Right lobe of liver (tissue), 6 donors: ENCODE results near the gene LELP1. TPM values are rescaled to one million over a fixed set of nuclear protein-coding genes. Genes with fewer than 3 reads are reported as not detected.

Experiments used
- ATAC-seq, 4 donors: fragments of 200-7000 bp; cut with Tn5 transposase; one replicate each; pipeline ENCODE4 v1.9.1; 2020; ENCODE audit warnings: mild to moderate bottlenecking in 4 of 4, moderate library complexity in 4 of 4
- DNase-seq, 3 donors: peaks; one replicate each; pipeline ENCODE4 v3.0.0-alpha.2; 2020
- H3K27ac ChIP-seq, 3 donors: fragments of 200-600 bp; one replicate each; pipeline ENCODE4 v1.8.0; 2022
- H3K27me3 ChIP-seq, 2 donors: fragments of 200-600 bp; one replicate each; pipeline ENCODE4 v1.8.0; 2022
- H3K36me3 ChIP-seq, 4 donors: fragments of 200-600 bp; sonication (generic) in 1 of 4; one replicate each; pipeline versions ENCODE4 v1.5.1 to v1.8.0; 2017 to 2022; ENCODE audit warnings: control low read depth in 1 of 4
- H3K4me1 ChIP-seq, 4 donors: fragments of 200-600 bp; sonication (generic) in 1 of 4; one replicate each; pipeline versions ENCODE4 v1.5.1 to v1.8.0; 2017 to 2022; ENCODE audit warnings: control low read depth in 1 of 4
- H3K4me3 ChIP-seq, 3 donors: fragments of 200-600 bp; one replicate each; pipeline ENCODE4 v1.8.0; 2022
- H3K9me3 ChIP-seq, 4 donors: fragments of 200-600 bp; sonication (generic) in 1 of 4; one replicate each; pipeline versions ENCODE4 v1.5.1 to v1.8.0; 2017 to 2022; ENCODE audit warnings: control low read depth in 1 of 4
- POLR2A ChIP-seq: fragments of 450-650 bp; IDR thresholded peaks from one replicate; pipeline ENCODE4 v1.6.1; 2017; ENCODE audit warnings: antibody characterized with exemption, mild to moderate bottlenecking
- WGBS: methylation state at CpG from one replicate; pipeline ENCODE4 v1.1.6; 2018; ENCODE audit warnings: low coverage, low lambda C conversion rate; ENCODE audit not compliant: insufficient coverage; ENCODE audit errors: missing lambda C conversion rate; 5-methylcytosine and 5-hydroxymethylcytosine counted together
- intact Hi-C, 2 donors: fragments of 100-400 bp; cut with DNase I; formaldehyde crosslinking; loops; one replicate each; pipeline versions ENCODE4 v1.11.2 to v1.14.1; 2022
- total RNA-seq, 6 experiments: library from RNA; depleted of rRNA in 2 of 6; stranded (reverse); fragments of >200 nt in 2 of 6; fragmentation: NEBNext Ultra II Directional in 3 of 6; extraction: Animal tissue kit (Norgen Biotek cat#: 25700) in 3 of 6; gene quantifications; one replicate each; pipeline versions ENCODE4 v1.1.0 to v1.2.4, GENCODE V29; 2016 to 2023
- TF ChIP-seq, protein P1 (sequence below), 4 donors: fragments of 200-600 bp in 3 of 4; fragments of 450-650 bp in 1 of 4; IDR thresholded peaks; one replicate each; pipeline versions ENCODE4 v1.5.1 to v1.8.0; 2016 to 2022; ENCODE audit warnings: antibody characterized with exemption in 4 of 4, mild to moderate bottlenecking in 2 of 4
- donor health status: DM: no; HTN: yes; CAD: no.
- donor health status: DM: no; HTN: no; CAD: no.
- donor health status: DM: no; HTN: no; CAD: no.
- donor health status: DM: no; HTN: yes; CAD: no.
- donor health status: DM: no; HTN: yes; CAD: no.

LELP1 gene
- total RNA-seq, 6 experiments from 2014 or later: not detected

DNA sequence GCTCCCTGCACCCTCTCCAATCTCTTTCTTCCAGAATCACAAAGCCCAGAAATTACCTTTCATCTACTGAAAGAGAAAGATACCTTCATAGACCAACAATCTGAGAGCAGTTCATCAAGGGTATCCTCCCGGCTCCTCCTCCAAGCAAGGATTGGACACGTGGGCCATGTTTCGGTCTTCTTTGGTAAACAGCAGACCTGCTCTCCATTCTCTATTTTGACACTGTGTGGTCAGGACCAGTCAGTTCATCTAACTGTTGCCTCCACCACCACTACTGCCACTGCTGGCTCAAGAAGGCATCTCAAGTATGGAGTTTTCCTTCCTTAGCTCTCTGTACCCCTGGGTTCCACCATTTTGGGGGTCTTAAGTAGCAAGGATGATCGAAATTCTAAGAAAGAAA, 8.0 kb upstream of the LELP1 start:
- 53% methylated on average over 4 of the region's 4 CpGs for WGBS
- Histone ChIP-seq H3K27me3 (no peaks in the 10 kb centered on the region), H3K9me3 (no peaks in the 10 kb centered on the region), H3K4me3 (no peak overlapping the region), H3K36me3 (no peaks in the 10 kb centered on the region), H3K27ac (no peak overlapping the region), H3K4me1 (no peaks in the 10 kb centered on the region)
- DNase-seq: no peak
- intact Hi-C loops: no loop called here
- ATAC-seq: no peak
- TF ChIP-seq, protein P1, sequence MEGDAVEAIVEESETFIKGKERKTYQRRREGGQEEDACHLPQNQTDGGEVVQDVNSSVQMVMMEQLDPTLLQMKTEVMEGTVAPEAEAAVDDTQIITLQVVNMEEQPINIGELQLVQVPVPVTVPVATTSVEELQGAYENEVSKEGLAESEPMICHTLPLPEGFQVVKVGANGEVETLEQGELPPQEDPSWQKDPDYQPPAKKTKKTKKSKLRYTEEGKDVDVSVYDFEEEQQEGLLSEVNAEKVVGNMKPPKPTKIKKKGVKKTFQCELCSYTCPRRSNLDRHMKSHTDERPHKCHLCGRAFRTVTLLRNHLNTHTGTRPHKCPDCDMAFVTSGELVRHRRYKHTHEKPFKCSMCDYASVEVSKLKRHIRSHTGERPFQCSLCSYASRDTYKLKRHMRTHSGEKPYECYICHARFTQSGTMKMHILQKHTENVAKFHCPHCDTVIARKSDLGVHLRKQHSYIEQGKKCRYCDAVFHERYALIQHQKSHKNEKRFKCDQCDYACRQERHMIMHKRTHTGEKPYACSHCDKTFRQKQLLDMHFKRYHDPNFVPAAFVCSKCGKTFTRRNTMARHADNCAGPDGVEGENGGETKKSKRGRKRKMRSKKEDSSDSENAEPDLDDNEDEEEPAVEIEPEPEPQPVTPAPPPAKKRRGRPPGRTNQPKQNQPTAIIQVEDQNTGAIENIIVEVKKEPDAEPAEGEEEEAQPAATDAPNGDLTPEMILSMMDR (IDR thresholded peaks at IDR 0.05): no peak
- no peak for TF ChIP-seq POLR2A

DNA sequence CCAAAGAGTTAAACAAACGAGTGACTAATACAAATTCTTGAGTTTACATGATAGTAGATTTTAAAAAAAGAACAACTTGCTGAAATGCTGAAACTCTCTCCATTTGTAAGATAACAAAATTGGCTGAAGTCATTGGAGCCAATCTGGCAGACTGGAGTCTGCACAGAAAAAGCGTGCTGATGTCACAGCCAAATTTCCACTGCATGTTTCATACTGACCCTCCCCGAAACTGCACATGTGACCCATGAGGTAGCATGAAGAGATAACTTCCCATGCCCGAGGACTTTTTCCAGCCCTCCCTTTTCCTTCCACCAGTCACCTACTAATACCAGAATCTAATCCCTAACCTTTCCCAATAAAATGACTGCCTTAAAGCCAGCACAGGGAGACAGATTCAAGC, 1.2 kb upstream of the LELP1 start:
- H3K36me3 ChIP-seq: no peaks in the 10 kb centered on the region
- no peaks in the 10 kb centered on the region for H3K4me1 ChIP-seq
- no peaks in the 10 kb centered on the region for H3K9me3 ChIP-seq
- WGBS: 48% methylated on average over 4 of the region's 4 CpGs
- ATAC-seq (no peak), DNase-seq (no peak)
- H3K27ac ChIP-seq: no peak overlapping the region
- no peaks in the 10 kb centered on the region for H3K27me3 ChIP-seq
- intact Hi-C loops: no loop called here
- TF ChIP-seq POLR2A: no peak
- TF ChIP-seq, protein P1 (IDR thresholded peaks at IDR 0.05): no peak
- no peak overlapping the region for H3K4me3 ChIP-seq

DNA sequence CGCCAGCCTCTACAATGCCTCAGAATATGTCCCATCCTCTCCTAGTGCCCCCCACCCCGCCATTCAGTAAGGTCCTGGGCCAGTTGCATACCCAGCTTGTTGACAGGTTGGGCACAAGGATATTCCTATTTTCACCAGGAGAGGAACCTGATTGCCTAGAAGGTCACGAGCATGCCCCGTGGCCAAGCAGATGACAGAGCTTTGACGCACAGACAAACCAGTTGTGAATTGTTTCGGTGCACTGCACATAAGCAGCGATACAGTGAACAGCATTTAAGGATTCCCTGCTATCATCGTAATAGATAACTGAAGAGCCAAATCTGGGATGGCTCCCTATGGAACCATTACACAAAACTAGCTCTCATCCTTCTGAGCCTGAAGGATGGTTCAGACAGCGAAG, 3.4 kb downstream of the LELP1 start:
- WGBS: 54% methylated on average over 7 of the region's 9 CpGs
- intact Hi-C loops: no loop called here
- Histone ChIP-seq H3K36me3 (no peaks in the 10 kb centered on the region), H3K27me3 (no peaks in the 10 kb centered on the region), H3K4me1 (no peaks in the 10 kb centered on the region), H3K4me3 (no peak overlapping the region), H3K27ac (no peak overlapping the region), H3K9me3 (no peaks in the 10 kb centered on the region)
- DNase-seq: no peak
- TF ChIP-seq, protein P1 (IDR thresholded peaks at IDR 0.05): no peak
- TF ChIP-seq POLR2A: no peak
- no peak for ATAC-seq

DNA sequence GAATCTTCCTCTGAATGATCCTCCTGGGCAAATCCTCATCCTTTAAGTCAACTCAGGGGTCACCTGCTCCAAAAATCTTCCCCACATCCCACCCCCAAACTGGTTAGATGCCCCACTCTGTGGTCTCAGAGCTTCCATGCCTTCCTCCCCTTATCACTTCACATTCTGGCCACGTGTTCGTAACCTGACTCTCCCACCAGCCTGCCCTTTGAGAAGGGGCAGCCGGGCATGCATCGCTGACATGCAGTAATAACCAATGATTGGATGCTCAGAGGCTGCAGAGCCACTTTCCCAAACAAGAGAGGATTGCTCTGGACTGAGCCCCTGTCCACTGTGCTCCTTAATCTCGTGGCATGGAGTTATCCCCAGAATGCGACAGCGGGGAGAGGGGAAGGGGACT, 7.0 kb downstream of the LELP1 start:
- Histone ChIP-seq H3K27me3 (no peaks in the 10 kb centered on the region), H3K27ac (no peak overlapping the region), H3K4me3 (no peak overlapping the region), H3K9me3 (no peaks in the 10 kb centered on the region), H3K36me3 (no peaks in the 10 kb centered on the region), H3K4me1 (no peaks in the 10 kb centered on the region)
- no peak for DNase-seq
- ATAC-seq: no peak
- intact Hi-C loops: no loop called here
- 33% methylated on average over 6 of the region's 7 CpGs for WGBS
- TF ChIP-seq POLR2A: no peak
- TF ChIP-seq, protein P1 (IDR thresholded peaks at IDR 0.05): no peak

DNA sequence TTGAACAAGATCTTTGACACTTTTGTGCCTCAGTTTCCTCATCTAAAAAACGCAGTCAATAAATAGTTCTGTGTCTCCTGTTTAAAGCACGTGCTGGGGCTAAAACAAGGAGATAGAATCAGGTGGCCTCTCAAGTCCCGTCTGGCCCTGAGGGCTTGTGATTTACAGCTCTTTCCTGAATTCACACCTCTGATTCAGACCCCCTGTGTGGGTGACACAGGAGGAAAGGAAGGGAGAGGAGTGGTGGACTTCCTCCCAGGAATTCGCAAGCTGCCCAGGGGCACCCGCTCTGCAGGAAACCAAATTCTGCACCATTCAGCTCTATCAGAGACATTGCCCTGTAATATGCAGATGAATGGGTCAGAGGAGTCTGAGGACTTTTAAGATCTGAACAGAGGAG, 9.0 kb downstream of the LELP1 start:
- H3K4me3 ChIP-seq: no peak overlapping the region
- intact Hi-C loops: no loop called here
- no peaks in the 10 kb centered on the region for H3K9me3 ChIP-seq
- DNase-seq (no peak), ATAC-seq (no peak)
- no peak overlapping the region for H3K27ac ChIP-seq
- no peaks in the 10 kb centered on the region for H3K27me3 ChIP-seq
- 28% methylated on average over 3 of the region's 5 CpGs for WGBS
- no peaks in the 10 kb centered on the region for H3K4me1 ChIP-seq
- no peak for TF ChIP-seq POLR2A
- TF ChIP-seq, protein P1 (IDR thresholded peaks at IDR 0.05): no peak
- H3K36me3 ChIP-seq: no peaks in the 10 kb centered on the region
